Liver (tissue), 3 donors: Measurements from ENCODE around the gene NMNAT2.

ENCODE experiments used
- ATF3 ChIP-seq: IDR thresholded peaks from 2 replicates; pipeline ENCODE4 v1.6.1; 2016; ENCODE audit warnings: antibody characterized with exemption
- CTCF ChIP-seq: fragments of 150-350 bp; IDR thresholded peaks from 2 replicates; pipeline ENCODE4 v1.5.1; 2017; ENCODE audit warnings: improper control_type of control experiment, low read depth, low read length; ENCODE audit not compliant: missing input control
- HNF4A ChIP-seq, 2 donors: conservative IDR thresholded peaks; 2 replicates each; pipeline ENCODE4 v1.6.1; 2016; ENCODE audit warnings: antibody characterized with exemption in 2 of 2, mild to moderate bottlenecking in 2 of 2
- JUND ChIP-seq, 2 donors: IDR thresholded peaks; 2 replicates each; pipeline ENCODE4 v1.6.1; 2016; ENCODE audit warnings: antibody characterized with exemption in 2 of 2
- RAD21 ChIP-seq, 2 donors: IDR thresholded peaks; 2 replicates each; pipeline ENCODE4 v1.6.1; 2016; ENCODE audit warnings: antibody characterized with exemption in 2 of 2, mild to moderate bottlenecking in 2 of 2
- REST ChIP-seq: IDR thresholded peaks from 2 replicates; pipeline ENCODE4 v1.6.1; 2016; ENCODE audit warnings: antibody characterized with exemption, mild to moderate bottlenecking
- RXRA ChIP-seq, 2 donors: IDR thresholded peaks; 2 replicates each; pipeline ENCODE4 v1.6.1; 2017 to 2018; ENCODE audit warnings: antibody characterized with exemption in 2 of 2, mild to moderate bottlenecking in 1 of 2
- SP1 ChIP-seq: IDR thresholded peaks from 2 replicates; pipeline ENCODE4 v1.6.1; 2018; ENCODE audit warnings: antibody characterized with exemption, mild to moderate bottlenecking
- TAF1 ChIP-seq: conservative IDR thresholded peaks from 2 replicates; pipeline ENCODE4 v1.6.1; 2016; ENCODE audit warnings: antibody characterized with exemption, mild to moderate bottlenecking
- ZBTB33 ChIP-seq: IDR thresholded peaks from 2 replicates; pipeline ENCODE4 v1.6.1; 2016; ENCODE audit warnings: antibody characterized with exemption
- TF ChIP-seq, protein P1 (sequence below): IDR thresholded peaks from 2 replicates; pipeline ENCODE4 v1.6.1; 2016; ENCODE audit warnings: antibody characterized with exemption
- donor health status: healthy.
- donor health status: healthy.

DNA sequence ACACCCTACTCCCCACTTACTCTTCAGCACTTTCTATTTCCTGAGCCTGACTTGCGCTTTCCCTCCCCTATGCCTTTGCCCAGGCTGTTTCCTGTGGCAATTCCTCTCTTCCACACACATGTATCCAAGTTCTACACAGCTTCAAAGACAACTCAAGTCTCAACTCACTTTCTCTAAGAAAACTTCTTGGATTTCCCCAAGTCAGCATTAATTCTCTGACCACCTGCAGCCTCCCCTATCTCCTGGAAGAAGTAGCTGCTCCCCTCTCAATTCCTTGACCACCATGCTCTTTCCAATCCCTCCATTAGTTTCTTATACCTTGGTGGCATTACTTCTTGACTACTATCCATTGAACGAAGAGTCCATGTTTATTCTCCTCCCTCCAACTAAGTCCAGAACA, 42.8 kb downstream of the NMNAT2 start:
- TF ChIP-seq, protein P1, sequence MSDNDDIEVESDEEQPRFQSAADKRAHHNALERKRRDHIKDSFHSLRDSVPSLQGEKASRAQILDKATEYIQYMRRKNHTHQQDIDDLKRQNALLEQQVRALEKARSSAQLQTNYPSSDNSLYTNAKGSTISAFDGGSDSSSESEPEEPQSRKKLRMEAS, result no peak
- TF ChIP-seq JUND (IDR thresholded peaks at IDR 0.05) (no peak), RAD21 (IDR thresholded peaks at IDR 0.05) (no peak), CTCF (no peak), RXRA (IDR thresholded peaks at IDR 0.05) (no peak), ZBTB33 (no peak), TAF1 (no peak), HNF4A (conservative IDR thresholded peaks at IDR 0.05) (no peak), ATF3 (no peak), SP1 (no peak), REST (no peak)
